Gastroesophageal sphincter (tissue), 4 donors: ENCODE results near the gene GMDS. TPM values are rescaled to one million over a fixed set of nuclear protein-coding genes. Genes with fewer than 3 reads are reported as not detected.

ENCODE experiments used
- ATAC-seq: fragments of 150-250 bp; one replicate; pipeline ENCODE4 v1.9.1; 2016; ENCODE audit warnings: mild to moderate bottlenecking, moderate library complexity
- H3K27ac ChIP-seq, 4 donors: fragments of 200-600 bp; sonication (generic) in 3 of 4; 1 replicate in 3 of 4; 2 replicates in 1 of 4; pipeline ENCODE4 v1.5.1; 2016 to 2019
- H3K27me3 ChIP-seq: fragments of 200-600 bp; sonication (generic); one replicate; pipeline ENCODE4 v1.5.1; 2019
- H3K36me3 ChIP-seq, 2 donors: fragments of 200-600 bp; sonication (generic); one replicate each; pipeline ENCODE4 v1.5.1; 2019; ENCODE audit warnings: control low read depth in 1 of 2
- H3K4me1 ChIP-seq, 3 donors: fragments of 200-600 bp; sonication (generic); 1 replicate in 2 of 3; 2 replicates in 1 of 3; pipeline ENCODE4 v1.5.1; 2016 to 2019; ENCODE audit warnings: control low read depth in 2 of 3
- H3K4me3 ChIP-seq, 2 donors: fragments of 200-600 bp; sonication (generic); one replicate each; pipeline ENCODE4 v1.5.1; 2019; ENCODE audit warnings: mild to moderate bottlenecking in 1 of 2, moderate library complexity in 1 of 2
- H3K9me3 ChIP-seq, 3 donors: fragments of 200-600 bp; sonication (generic); one replicate each; pipeline ENCODE4 v1.5.1; 2017 to 2019; ENCODE audit warnings: control low read depth in 2 of 3
- CTCF ChIP-seq, 4 experiments: fragments of 200-600 bp in 2 of 4; fragments of 450-650 bp in 2 of 4; sonication (generic) in 1 of 4; IDR thresholded peaks; one replicate each; pipeline ENCODE4 v1.5.1; 2017 to 2019; ENCODE audit warnings: antibody characterized with exemption in 4 of 4, mild to moderate bottlenecking in 2 of 4, moderate library complexity in 2 of 4
- EP300 ChIP-seq: sonication (generic); formaldehyde crosslinking; IDR thresholded peaks from one replicate; pipeline ENCODE4 v1.6.1; 2017; ENCODE audit warnings: antibody characterized with exemption, mild to moderate bottlenecking
- POLR2A ChIP-seq, 2 donors: fragments of 450-650 bp; IDR thresholded peaks; one replicate each; pipeline ENCODE4 v1.6.1; 2017; ENCODE audit warnings: antibody characterized with exemption in 2 of 2, mild to moderate bottlenecking in 2 of 2, moderate library complexity in 1 of 2
- POLR2AphosphoS5 ChIP-seq: sonication (generic); formaldehyde crosslinking; IDR thresholded peaks from one replicate; pipeline ENCODE4 v1.6.1; 2017; ENCODE audit warnings: antibody characterized with exemption
- WGBS, 2 donors: methylation state at CpG; one replicate each; pipeline ENCODE4 v1.1.5; 2018; ENCODE audit warnings: low coverage in 1 of 2; 5-methylcytosine and 5-hydroxymethylcytosine counted together
- total RNA-seq, 4 donors: library from RNA; depleted of rRNA; stranded (reverse); fragments of >200 nt; gene quantifications; one replicate each; pipeline ENCODE4 v1.1.0, GENCODE V29; 2016

GMDS gene
- total RNA-seq, 4 donors from 2014 or later, result 5.0 to 14.7 (median 6.4) TPM

- H3K4me3 ChIP-seq, result no peak overlapping the region
- TF ChIP-seq CTCF (IDR thresholded peaks at IDR 0.05) (peak; percentile 88 to 98 (median 90)), POLR2A (IDR thresholded peaks at IDR 0.05) (no peak), POLR2AphosphoS5 (no peak), EP300 (no peak)
- H3K27ac ChIP-seq, result no peak overlapping the region
- H3K27me3 ChIP-seq, result peaks cover 55% of the 10 kb centered on the region
- no peaks in the 10 kb centered on the region for H3K36me3 ChIP-seq
- whole genome bisulfite sequencing, 2 donors, result 0 to 28% methylated on average over 4 to 11 of the region's 25 CpGs
- H3K4me1 ChIP-seq, result peaks cover 0 to 8% (median 4%) of the 10 kb centered on the region in 3 donors
- H3K9me3 ChIP-seq, result no peaks in the 10 kb centered on the region
- peak; percentile 66 for ATAC-seq
Measured at GRCh38 chr6:1596088-1596852, 649.1 kb downstream of the GMDS start.

- Histone ChIP-seq H3K4me1 (peaks cover 0 to 8% (median 4%) of the 10 kb centered on the region in 3 donors), H3K9me3 (no peaks in the 10 kb centered on the region), H3K27ac (no peak overlapping the region), H3K4me3 (no peak overlapping the region), H3K27me3 (peaks cover 47% of the 10 kb centered on the region), H3K36me3 (no peaks in the 10 kb centered on the region)
- 56 to 80% methylated on average over 5 to 14 of the region's 28 CpGs for WGBS, 2 donors
- TF ChIP-seq POLR2AphosphoS5 (no peak), EP300 (no peak), POLR2A (IDR thresholded peaks at IDR 0.05) (no peak), CTCF (IDR thresholded peaks at IDR 0.05) (no peak)
- no peak for ATAC-seq
Measured at GRCh38 chr6:1595271-1596087, 649.9 kb downstream of the GMDS start.

GRCh38 chr6:1594445-1595200, 650.8 kb downstream of the GMDS start:
- H3K4me3 ChIP-seq, result no peak overlapping the region
- WGBS, 2 donors, result 73 to 87% methylated on average over 9 to 10 of the region's 33 CpGs
- no peak overlapping the region for H3K27ac ChIP-seq
- H3K4me1 ChIP-seq, result peaks cover 0 to 8% (median 4%) of the 10 kb centered on the region in 3 donors
- H3K9me3 ChIP-seq, result no peaks in the 10 kb centered on the region
- ATAC-seq, result no peak
- peaks cover 42% of the 10 kb centered on the region for H3K27me3 ChIP-seq
- no peaks in the 10 kb centered on the region for H3K36me3 ChIP-seq
- no peak for TF ChIP-seq CTCF (IDR thresholded peaks at IDR 0.05)
- TF ChIP-seq POLR2AphosphoS5, result no peak
- no peak for TF ChIP-seq POLR2A (IDR thresholded peaks at IDR 0.05)
- no peak for TF ChIP-seq EP300

- Histone ChIP-seq H3K27me3 (peaks cover 36% of the 10 kb centered on the region), H3K36me3 (no peaks in the 10 kb centered on the region), H3K4me3 (no peak overlapping the region), H3K27ac (no peak overlapping the region), H3K9me3 (no peaks in the 10 kb centered on the region), H3K4me1 (peaks cover 0 to 8% (median 4%) of the 10 kb centered on the region in 3 donors)
- 82% methylated on average over 9 of the region's 22 CpGs; no CpG with 5 or more reads in 1 of the 2 donors for WGBS, 2 donors
- TF ChIP-seq EP300 (no peak), POLR2A (IDR thresholded peaks at IDR 0.05) (no peak), POLR2AphosphoS5 (no peak), CTCF (IDR thresholded peaks at IDR 0.05) (no peak)
- ATAC-seq, result no peak
Measured at GRCh38 chr6:1593958-1594314, 651.5 kb downstream of the GMDS start.
